Measurements from ENCODE around the gene ZNF513. TPM values are rescaled to one million over a fixed set of nuclear protein-coding genes. Genes with fewer than 3 reads are reported as not detected.
"Not testable (repeated sequence)": the region's sequence is repeated elsewhere in the genome, so short reads cannot be mapped to it uniquely, and the experiment has no call there.

Gene ZNF513
- total RNA-seq, 1 experiment from 2014 or later: 12.8 TPM

- intact Hi-C loops (cut with micrococcal nuclease): no loop called here
- ChIA-PET POLR2A (no interaction called here), CTCF (no interaction called here), RAD21 (ENCODE audit: low non-redundant PET in 1 of 2, low total read pairs in 2 of 2, uncharacterized antibody in 2 of 2, unreplicated experiment in 2 of 2) (no interaction called here)
- H3K9me2 ChIP-seq (ENCODE audit: insufficient read depth): no peaks in the 10 kb centered on the region
- H2AFZ ChIP-seq (ENCODE audit: low read depth, low read length, poor library complexity, severe bottlenecking): no peak overlapping the region
- H3K9me3 ChIP-seq (ENCODE audit: control insufficient read depth in 1 of 2, insufficient read depth in 1 of 2, low read depth in 1 of 2, low read length in 2 of 2): no peaks in the 10 kb centered on the region
- H3K4me2 ChIP-seq (ENCODE audit: low read length): peak overlapping the region; percentile 10; the same call in 1 of the 2 replicates
- H4K20me1 ChIP-seq (ENCODE audit: insufficient read depth): no peaks in the 10 kb centered on the region
- DNase-seq (ENCODE audit: low read depth, low spot score) (no peak), ATAC-seq (no peak)
- BruUV-seq (replicated peaks): no TSS peak
- no peak overlapping the region for H3K27ac ChIP-seq (ENCODE audit: low read depth, low read length)
- H3K36me3 ChIP-seq (ENCODE audit: control insufficient read depth in 1 of 2, insufficient read depth in 2 of 2, low read length in 2 of 2): no peaks in the 10 kb centered on the region
- H3K79me2 ChIP-seq (ENCODE audit: insufficient read depth, low read length): peaks cover 92% of the 10 kb centered on the region
- peaks cover 12 to 28% of the 10 kb centered on the region in 2 experiments for H3K4me1 ChIP-seq (ENCODE audit: control insufficient read depth in 1 of 2, insufficient read depth in 2 of 2, low read length in 2 of 2)
- TF ChIP-seq SRF (IDR thresholded peaks at IDR 0.05; ENCODE audit: low read depth) (no peak), ATF3 (IDR thresholded peaks at IDR 0.05) (no peak), CEBPB (IDR thresholded peaks at IDR 0.05; ENCODE audit: low read depth) (no peak), ZFX (IDR thresholded peaks at IDR 0.05) (no peak)
- H3K27me3 ChIP-seq (ENCODE audit: insufficient read depth, low read length): no peaks in the 10 kb centered on the region
- no peak overlapping the region for H3K4me3 ChIP-seq (replicated peaks in 1 of 2; ENCODE audit: low read depth in 1 of 2, low read length in 2 of 2)
- H3K9ac ChIP-seq (ENCODE audit: low read length): no peak overlapping the region
Measured at GRCh38 chr2:27353762-27354596, 26.6 kb downstream of the ZNF513 start.

DNA sequence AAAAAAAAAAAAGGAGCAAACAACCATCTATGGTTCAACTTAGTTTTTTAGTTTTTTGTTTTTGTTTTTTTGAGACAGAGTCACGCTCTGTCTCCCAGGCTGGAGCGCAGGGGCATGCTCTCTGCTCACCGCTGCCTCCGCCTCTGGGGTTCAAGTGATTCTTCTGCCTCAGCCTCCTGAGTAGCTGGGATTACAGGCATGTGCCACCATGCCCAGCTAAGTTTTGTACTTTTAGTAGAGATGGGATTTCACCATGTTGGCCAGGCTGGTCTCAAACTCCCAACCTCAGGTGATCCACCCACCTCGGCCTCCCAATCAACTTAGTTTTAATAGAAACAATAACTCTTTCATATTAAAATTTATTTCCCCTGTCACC is 27.2 kb downstream of the ZNF513 start:
- H3K36me3 ChIP-seq (ENCODE audit: control insufficient read depth in 1 of 2, insufficient read depth in 2 of 2, low read length in 2 of 2); H4K20me1 ChIP-seq (ENCODE audit: insufficient read depth); H3K27ac ChIP-seq (ENCODE audit: low read depth, low read length); ATAC-seq; H3K4me3 ChIP-seq (replicated peaks in 1 of 2; ENCODE audit: low read depth in 1 of 2, low read length in 2 of 2); RAD21 ChIA-PET (ENCODE audit: low non-redundant PET in 1 of 2, low total read pairs in 2 of 2, uncharacterized antibody in 2 of 2, unreplicated experiment in 2 of 2); H3K9me2 ChIP-seq (ENCODE audit: insufficient read depth); H3K9ac ChIP-seq (ENCODE audit: low read length); POLR2A ChIA-PET; H3K9me3 ChIP-seq (ENCODE audit: control insufficient read depth in 1 of 2, insufficient read depth in 1 of 2, low read depth in 1 of 2, low read length in 2 of 2); H2AFZ ChIP-seq (ENCODE audit: low read depth, low read length, poor library complexity, severe bottlenecking); intact Hi-C loops (cut with micrococcal nuclease); H3K4me2 ChIP-seq (ENCODE audit: low read length); H3K27me3 ChIP-seq (ENCODE audit: insufficient read depth, low read length); DNase-seq (ENCODE audit: low read depth, low spot score); CTCF ChIA-PET; BruUV-seq (replicated peaks): not testable (repeated sequence)
- H3K4me1 ChIP-seq (ENCODE audit: control insufficient read depth in 1 of 2, insufficient read depth in 2 of 2, low read length in 2 of 2): peaks cover 11 to 27% of the 10 kb centered on the region in 2 experiments
- peaks cover 92% of the 10 kb centered on the region for H3K79me2 ChIP-seq (ENCODE audit: insufficient read depth, low read length)
